H9 (cell line): ENCODE measurements around the gene ZNF487. TPM values are rescaled to one million over a fixed set of nuclear protein-coding genes. Genes with fewer than 3 reads are reported as not detected.

Experiments used
- DNase-seq: peaks from one replicate; pipeline ENCODE4 v3.0.0-alpha.2; 2017
- H2AFZ ChIP-seq: one replicate; pipeline ENCODE4 v1.6.1; 2013; ENCODE audit warnings: mild to moderate bottlenecking, low read length, control low read depth, moderate library complexity
- H2AK5ac ChIP-seq: 2 replicates; pipeline ENCODE4 v1.6.1; 2013; ENCODE audit warnings: low read length, control low read depth, mixed read lengths; ENCODE audit not compliant: insufficient read length
- H2BK120ac ChIP-seq: one replicate; pipeline ENCODE4 v1.6.1; 2013; ENCODE audit warnings: low read depth, mild to moderate bottlenecking, low read length, control low read depth, inconsistent platforms; ENCODE audit not compliant: poor library complexity, severe bottlenecking
- H2BK12ac ChIP-seq: 2 replicates; pipeline ENCODE4 v1.6.1; 2013; ENCODE audit warnings: low read length, control low read depth, mixed read lengths, low read depth; ENCODE audit not compliant: insufficient read length
- H2BK15ac ChIP-seq: 2 replicates; pipeline ENCODE4 v1.6.1; 2013; ENCODE audit warnings: low read depth, low read length, control low read depth
- H2BK20ac ChIP-seq: one replicate; pipeline ENCODE4 v1.6.1; 2013; ENCODE audit warnings: low read depth, mild to moderate bottlenecking, low read length, control low read depth, inconsistent platforms; ENCODE audit not compliant: poor library complexity, severe bottlenecking
- H2BK5ac ChIP-seq: 2 replicates; pipeline ENCODE4 v1.6.1; 2013; ENCODE audit warnings: low read length, control low read depth, mixed read lengths; ENCODE audit not compliant: insufficient read length
- H3K14ac ChIP-seq: 2 replicates; pipeline ENCODE4 v1.6.1; 2013; ENCODE audit warnings: low read length, control low read depth; ENCODE audit not compliant: insufficient read depth
- H3K18ac ChIP-seq: 2 replicates; pipeline ENCODE4 v1.6.1; 2013; ENCODE audit warnings: low read depth, mild to moderate bottlenecking, mixed read lengths, low read length, control low read depth; ENCODE audit not compliant: insufficient read length
- H3K23ac ChIP-seq: 2 replicates; pipeline ENCODE4 v1.6.1; 2013; ENCODE audit warnings: low read length, control low read depth, mixed read lengths, low read depth; ENCODE audit not compliant: insufficient read length
- H3K23me2 ChIP-seq: 2 replicates; pipeline ENCODE4 v1.6.1; 2013; ENCODE audit warnings: low read depth, mild to moderate bottlenecking, mixed read lengths, low read length, control low read depth; ENCODE audit not compliant: insufficient read length, poor library complexity, severe bottlenecking
- H3K27ac ChIP-seq: 2 replicates; pipeline ENCODE4 v1.5.1; 2013; ENCODE audit warnings: low read length, control low read depth, mixed read lengths, low read depth; ENCODE audit not compliant: insufficient read length
- H3K27me3 ChIP-seq: 2 replicates; pipeline ENCODE4 v1.6.1; 2013; ENCODE audit warnings: low read length, control low read depth, inconsistent platforms; ENCODE audit not compliant: insufficient read depth
- H3K4ac ChIP-seq: 2 replicates; pipeline ENCODE4 v1.6.1; 2013; ENCODE audit warnings: low read depth, mild to moderate bottlenecking, control low read depth, inconsistent platforms, low read length, moderate library complexity
- H3K4me1 ChIP-seq: 2 replicates; pipeline ENCODE4 v1.6.1; 2013; ENCODE audit warnings: low read length, control low read depth, inconsistent platforms; ENCODE audit not compliant: insufficient read depth
- H3K4me2 ChIP-seq: 2 replicates; pipeline ENCODE4 v1.6.1; 2013; ENCODE audit warnings: low read length, control low read depth, mixed read lengths; ENCODE audit not compliant: insufficient read length, insufficient read depth
- H3K56ac ChIP-seq: 2 replicates; pipeline ENCODE4 v1.6.1; 2013; ENCODE audit warnings: low read depth, mild to moderate bottlenecking, mixed read lengths, low read length, control low read depth; ENCODE audit not compliant: insufficient read length
- H3K79me1 ChIP-seq: 2 replicates; pipeline ENCODE4 v1.6.1; 2013; ENCODE audit warnings: low read depth, mild to moderate bottlenecking, moderate library complexity, low read length, control low read depth, inconsistent platforms; ENCODE audit not compliant: insufficient read depth, poor library complexity, severe bottlenecking
- H3K79me2 ChIP-seq: 2 replicates; pipeline ENCODE4 v1.6.1; 2013; ENCODE audit warnings: low read length, control low read depth, inconsistent platforms; ENCODE audit not compliant: insufficient read depth
- H3K9ac ChIP-seq: 2 replicates; pipeline ENCODE4 v1.6.1; 2013; ENCODE audit warnings: low read length, control low read depth, mixed read lengths; ENCODE audit not compliant: insufficient read length; ENCODE audit errors: extremely low read depth
- H3K9me3 ChIP-seq: one replicate; pipeline ENCODE4 v1.6.1; 2013; ENCODE audit warnings: low read depth, low read length, inconsistent platforms; ENCODE audit not compliant: control insufficient read depth
- H3T11ph ChIP-seq: one replicate; pipeline ENCODE4 v1.6.1; 2013; ENCODE audit warnings: mild to moderate bottlenecking, low read length, control low read depth, inconsistent platforms
- H4K20me1 ChIP-seq: one replicate; pipeline ENCODE4 v1.6.1; 2013; ENCODE audit not compliant: control insufficient read depth, insufficient read length, insufficient read depth
- H4K5ac ChIP-seq: 2 replicates; pipeline ENCODE4 v1.6.1; 2013; ENCODE audit warnings: low read depth, mild to moderate bottlenecking, mixed read lengths, low read length, control low read depth; ENCODE audit not compliant: insufficient read length
- H4K8ac ChIP-seq: replicated peaks from 2 replicates; pipeline ENCODE4 v1.6.1; 2013; ENCODE audit warnings: low read length, control low read depth, mixed read lengths, low read depth; ENCODE audit not compliant: insufficient read length
- H4K91ac ChIP-seq: 2 replicates; pipeline ENCODE4 v1.6.1; 2013; ENCODE audit warnings: low read depth, mild to moderate bottlenecking, moderate library complexity, mixed read lengths, low read length, control low read depth; ENCODE audit not compliant: insufficient read length
- H3K27ac Mint-ChIP-seq, 3 experiments: 2 replicates in 2 of 3; 3 replicates in 1 of 3; pipeline ENCODE4 v1.8.0; 2020 to 2021; ENCODE audit warnings: mixed read lengths in 3 of 3, mild to moderate bottlenecking in 1 of 3, moderate library complexity in 1 of 3
- H3K27me3 Mint-ChIP-seq: 2 replicates; pipeline ENCODE4 v1.8.0; 2021; ENCODE audit warnings: low read depth, mild to moderate bottlenecking, moderate library complexity, mixed read lengths
- H3K36me3 Mint-ChIP-seq, 3 experiments: 2 replicates in 2 of 3; 3 replicates in 1 of 3; pipeline ENCODE4 v1.8.0; 2020 to 2021; ENCODE audit warnings: low read depth in 3 of 3, mixed read lengths in 3 of 3; ENCODE audit not compliant: insufficient read depth in 1 of 3
- H3K4me1 Mint-ChIP-seq, 2 experiments: 2 replicates each; pipeline ENCODE4 v1.8.0; 2020; ENCODE audit warnings: mixed read lengths in 2 of 2
- H3K4me3 Mint-ChIP-seq, 2 experiments: 2 replicates in 1 of 2; 3 replicates in 1 of 2; pipeline ENCODE4 v1.8.0; 2020 to 2021; ENCODE audit warnings: mild to moderate bottlenecking in 2 of 2, mixed read lengths in 2 of 2, moderate library complexity in 1 of 2
- H3K9me3 Mint-ChIP-seq, 2 experiments: 2 replicates in 1 of 2; 3 replicates in 1 of 2; pipeline ENCODE4 v1.8.0; 2020; ENCODE audit warnings: mild to moderate bottlenecking in 2 of 2, mixed read lengths in 2 of 2, moderate library complexity in 1 of 2
- CTCF ChIP-seq: fragments of 200-600 bp; sonication (generic); conservative IDR thresholded peaks from 3 replicates; pipeline ENCODE4 v1.8.0; 2021; ENCODE audit warnings: antibody characterized with exemption, mild to moderate bottlenecking
- WGBS: extraction: QIAGEN DNeasy Blood & Tissue Kit; methylation state at CpG from one replicate; pipeline ENCODE4 v1.1.7; 2013; ENCODE audit warnings: missing lambda C conversion rate, low lambda C conversion rate, mixed read lengths; ENCODE audit not compliant: insufficient read length; ENCODE audit errors: extremely low coverage; 5-methylcytosine and 5-hydroxymethylcytosine counted together
- total RNA-seq: library from RNA; stranded (reverse); gene quantifications from 2 replicates; pipeline ENCODE4 v1.2.1, GENCODE V29; 2021

The ZNF487 gene
- total RNA-seq, 1 experiment from 2014 or later = 1.4 TPM

- no peak for DNase-seq
- H3K79me2 ChIP-seq = no peaks in the 10 kb centered on the region
- no peak overlapping the region for H3K4me2 ChIP-seq
- Mint-ChIP-seq H3K4me1 (peaks cover under 1 to 2% of the 10 kb centered on the region in 2 experiments; a peak in 1 of 4 replicates), H3K36me3 (peaks cover 0 to 3% (median 2%) of the 10 kb centered on the region in 3 experiments; a peak in 3 of 7 replicates), H3K4me3 (no peak overlapping the region), H3K27ac (no peak overlapping the region), H3K9me3 (no peaks in the 10 kb centered on the region), H3K27me3 (no peaks in the 10 kb centered on the region; the same call in 1 of the 2 replicates)
- H4K8ac ChIP-seq = no peak overlapping the region
- H3T11ph ChIP-seq = no peak overlapping the region
- H3K27ac ChIP-seq = no peak overlapping the region
- no peak overlapping the region for H3K23ac ChIP-seq
- H2BK20ac ChIP-seq = no peak overlapping the region
- H2BK15ac ChIP-seq = no peak overlapping the region
- H3K9me3 ChIP-seq = no peaks in the 10 kb centered on the region
- peaks cover 1% of the 10 kb centered on the region for H3K23me2 ChIP-seq
- no peaks in the 10 kb centered on the region for H3K4me1 ChIP-seq
- H2BK120ac ChIP-seq = no peak overlapping the region
- no peak overlapping the region for H3K18ac ChIP-seq
- H2BK5ac ChIP-seq = no peak overlapping the region
- H4K20me1 ChIP-seq = no peaks in the 10 kb centered on the region
- no peak overlapping the region for H2AFZ ChIP-seq
- H3K27me3 ChIP-seq = no peaks in the 10 kb centered on the region
- H3K9ac ChIP-seq = no peak overlapping the region
- H3K56ac ChIP-seq = no peak overlapping the region
- TF ChIP-seq CTCF = no peak
- WGBS = no CpG with 5 or more reads among the region's 8 CpGs
- H4K5ac ChIP-seq = no peak overlapping the region
- H3K4ac ChIP-seq = no peak overlapping the region
- H3K79me1 ChIP-seq = no peaks in the 10 kb centered on the region
- no peak overlapping the region for H4K91ac ChIP-seq
- no peak overlapping the region for H3K14ac ChIP-seq
- no peak overlapping the region for H2BK12ac ChIP-seq
- H2AK5ac ChIP-seq = no peak overlapping the region
Observed at GRCh38 chr10:43430926-43431663, 5.8 kb upstream of the ZNF487 start.
